GM12891 (cell line): Measurements from ENCODE around the gene ACSL4.
"Not testable (repeated sequence)": the region's sequence is repeated elsewhere in the genome, so short reads cannot be mapped to it uniquely, and the experiment has no call there.

Experiments used
- POLR2A ChIP-seq: IDR thresholded peaks from 2 replicates; pipeline ENCODE4 v1.6.1; 2011; ENCODE audit warnings: low read depth, low read length, control low read depth
- POLR2AphosphoS5 ChIP-seq: IDR thresholded peaks from 2 replicates; pipeline ENCODE4 v1.6.1; 2011; ENCODE audit warnings: low read depth, low read length, control low read depth
- SPI1 ChIP-seq: IDR thresholded peaks from 2 replicates; pipeline ENCODE4 v1.6.1; 2011; ENCODE audit warnings: low read depth, low read length, control low read depth
- TAF1 ChIP-seq: IDR thresholded peaks from 2 replicates; pipeline ENCODE4 v1.6.1; 2011; ENCODE audit warnings: low read depth, low read length, control low read depth

GRCh38 chrX:109671170-109671569 is 61.9 kb downstream of the ACSL4 start:
- TF ChIP-seq POLR2A, POLR2AphosphoS5, SPI1, TAF1: not testable (repeated sequence)
